Hepatocyte (in vitro differentiated cells): ENCODE data around the gene GPR32.

Source experiments
- EZH2 ChIP-seq: fragments of 200-600 bp; sonication (generic); IDR thresholded peaks from 2 replicates; pipeline ENCODE4 v1.6.1; 2016; ENCODE audit warnings: antibody characterized with exemption, mild to moderate bottlenecking, borderline replicate concordance
- EZH2phosphoT487 ChIP-seq: fragments of 200-600 bp; sonication (generic); IDR thresholded peaks from one replicate; pipeline ENCODE4 v1.6.1; 2018; ENCODE audit warnings: antibody characterized with exemption, mild to moderate bottlenecking, low read depth, moderate library complexity; ENCODE audit not compliant: unreplicated experiment, severe bottlenecking
- TF ChIP-seq, protein P1 (sequence below): fragments of 200-600 bp; sonication (generic); IDR thresholded peaks from 2 replicates; pipeline ENCODE4 v1.5.1; 2016; ENCODE audit warnings: antibody characterized with exemption, mild to moderate bottlenecking; ENCODE audit not compliant: poor library complexity

- TF ChIP-seq, protein P1, sequence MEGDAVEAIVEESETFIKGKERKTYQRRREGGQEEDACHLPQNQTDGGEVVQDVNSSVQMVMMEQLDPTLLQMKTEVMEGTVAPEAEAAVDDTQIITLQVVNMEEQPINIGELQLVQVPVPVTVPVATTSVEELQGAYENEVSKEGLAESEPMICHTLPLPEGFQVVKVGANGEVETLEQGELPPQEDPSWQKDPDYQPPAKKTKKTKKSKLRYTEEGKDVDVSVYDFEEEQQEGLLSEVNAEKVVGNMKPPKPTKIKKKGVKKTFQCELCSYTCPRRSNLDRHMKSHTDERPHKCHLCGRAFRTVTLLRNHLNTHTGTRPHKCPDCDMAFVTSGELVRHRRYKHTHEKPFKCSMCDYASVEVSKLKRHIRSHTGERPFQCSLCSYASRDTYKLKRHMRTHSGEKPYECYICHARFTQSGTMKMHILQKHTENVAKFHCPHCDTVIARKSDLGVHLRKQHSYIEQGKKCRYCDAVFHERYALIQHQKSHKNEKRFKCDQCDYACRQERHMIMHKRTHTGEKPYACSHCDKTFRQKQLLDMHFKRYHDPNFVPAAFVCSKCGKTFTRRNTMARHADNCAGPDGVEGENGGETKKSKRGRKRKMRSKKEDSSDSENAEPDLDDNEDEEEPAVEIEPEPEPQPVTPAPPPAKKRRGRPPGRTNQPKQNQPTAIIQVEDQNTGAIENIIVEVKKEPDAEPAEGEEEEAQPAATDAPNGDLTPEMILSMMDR, result no peak
- no peak for TF ChIP-seq EZH2
- TF ChIP-seq EZH2phosphoT487, result no peak
Measured at GRCh38 chr19:50793558-50794065, 23.3 kb downstream of the GPR32 start.
